ENCODE results near the gene LEP. TPM values are rescaled to one million over a fixed set of nuclear protein-coding genes. Genes with fewer than 3 reads are reported as not detected.
"Not testable (repeated sequence)": the region's sequence is repeated elsewhere in the genome, so short reads cannot be mapped to it uniquely, and the experiment has no call there.

LEP gene
- total and polyA plus RNA-seq, 12 donors, result under 0.01 to 0.98 (median 0.34) TPM; not detected in 3

GRCh38 chr7:128281605-128282380 is 40.7 kb downstream of the LEP start:
- WGBS, 4 donors, result 82 to 91% (median 88%) methylated on average over 4 of the region's 4 CpGs
- H3K27me3 ChIP-seq, result no peaks in the 10 kb centered on the region
- no peak for DNase-seq
- no peaks in the 10 kb centered on the region for H3K36me3 ChIP-seq (replicated peaks in 1 of 2)
- no peaks in the 10 kb centered on the region for H3K9me3 ChIP-seq (replicated peaks in 1 of 3)
- H3K4me3 ChIP-seq, result no peak overlapping the region
- H3K4me1 ChIP-seq (replicated peaks in 1 of 2), result no peaks in the 10 kb centered on the region
- intact Hi-C loops (cut with DNase I), result no loop called here
- no peak for TF ChIP-seq CTCF (IDR thresholded peaks at IDR 0.05)
- H3K27ac ChIP-seq, result no peak overlapping the region

- H3K27me3 ChIP-seq, result no peaks in the 10 kb centered on the region
- TF ChIP-seq CTCF (IDR thresholded peaks at IDR 0.05), result no peak
- no peak for TF ChIP-seq POLR2A (IDR thresholded peaks at IDR 0.05)
- 82 to 88% (median 86%) methylated on average over 7 of the region's 7 CpGs for WGBS, 4 donors
- H3K36me3 ChIP-seq (replicated peaks in 1 of 2), result no peaks in the 10 kb centered on the region
- no peaks in the 10 kb centered on the region for H3K9me3 ChIP-seq (replicated peaks in 1 of 3)
- H3K27ac ChIP-seq, result no peak overlapping the region
- H3K4me1 ChIP-seq (replicated peaks in 1 of 2), result no peaks in the 10 kb centered on the region
- H3K4me3 ChIP-seq, result no peak overlapping the region
- no peak for DNase-seq
- intact Hi-C loops (cut with DNase I), result no loop called here
These were observed 43.0 kb downstream of the LEP start for GRCh38 chr7:128284102-128284501.

- no peak for TF ChIP-seq CTCF (IDR thresholded peaks at IDR 0.05)
- TF ChIP-seq POLR2A (IDR thresholded peaks at IDR 0.05), result no peak
- no peaks in the 10 kb centered on the region for H3K36me3 ChIP-seq (replicated peaks in 1 of 2)
- WGBS, 4 donors, result 93 to 95% (median 94%) methylated on average over 4 of the region's 4 CpGs
- H3K4me3 ChIP-seq, result no peak overlapping the region
- no peak overlapping the region for H3K27ac ChIP-seq
- intact Hi-C loops (cut with DNase I), result no loop called here
- H3K27me3 ChIP-seq, result no peaks in the 10 kb centered on the region
- no peak for DNase-seq
- no peaks in the 10 kb centered on the region for H3K9me3 ChIP-seq (replicated peaks in 1 of 3)
- no peaks in the 10 kb centered on the region for H3K4me1 ChIP-seq (replicated peaks in 1 of 2)
These were observed 46.5 kb downstream of the LEP start for GRCh38 chr7:128287556-128287955.

GRCh38 chr7:128298004-128298403 is 56.9 kb downstream of the LEP start:
- H3K27me3 ChIP-seq; H3K4me3 ChIP-seq; H3K4me1 ChIP-seq (replicated peaks in 1 of 2); H3K9me3 ChIP-seq (replicated peaks in 1 of 3); H3K36me3 ChIP-seq (replicated peaks in 1 of 2); intact Hi-C loops (cut with DNase I); H3K27ac ChIP-seq; DNase-seq: not testable (repeated sequence)
- 75 to 94% (median 87%) methylated on average over 5 to 7 of the region's 7 CpGs for WGBS, 4 donors

- WGBS, 4 donors, result 72 to 83% (median 81%) methylated on average over 7 of the region's 7 CpGs
- DNase-seq, result no peak
- Histone ChIP-seq H3K27me3 (no peaks in the 10 kb centered on the region), H3K4me3 (no peak overlapping the region), H3K27ac (no peak overlapping the region), H3K9me3 (replicated peaks in 1 of 3) (no peaks in the 10 kb centered on the region), H3K4me1 (replicated peaks in 1 of 2) (no peaks in the 10 kb centered on the region), H3K36me3 (replicated peaks in 1 of 2) (no peaks in the 10 kb centered on the region)
- TF ChIP-seq POLR2A (IDR thresholded peaks at IDR 0.05) (no peak), CTCF (IDR thresholded peaks at IDR 0.05) (no peak)
- intact Hi-C loops (cut with DNase I), result no loop called here
These were observed 58.1 kb downstream of the LEP start for GRCh38 chr7:128299109-128299607.

Data from adrenal gland (tissue), 12 donors.